Central memory CD8-positive, alpha-beta T cell (primary cell): ENCODE results near the gene TRIM15.
"Not testable (repeated sequence)": the region's sequence is repeated elsewhere in the genome, so short reads cannot be mapped to it uniquely, and the experiment has no call there.

Experiments
- ATAC-seq: fragments of 150-1000 bp; cut with Tn5 transposase; replicated peaks from 2 replicates; pipeline ENCODE4 v1.10.0; 2022; ENCODE audit warnings: mild to moderate bottlenecking, moderate FRiP score, moderate number of reproducible peaks; ENCODE audit not compliant: poor library complexity, severe bottlenecking; ENCODE audit errors: extremely low read depth
- DNase-seq, 2 donors: peaks; one replicate each; pipeline ENCODE4 v3.0.0; 2021; ENCODE audit warnings: low spot score in 2 of 2
- H3K27ac Mint-ChIP-seq: one replicate; pipeline ENCODE4 v1.8.0; 2022; ENCODE audit warnings: low read depth, mild to moderate bottlenecking, moderate library complexity, mixed read lengths
- H3K27me3 Mint-ChIP-seq: one replicate; pipeline ENCODE4 v1.8.0; 2022; ENCODE audit warnings: mixed read lengths
- H3K36me3 Mint-ChIP-seq: one replicate; pipeline ENCODE4 v1.8.0; 2022; ENCODE audit warnings: mild to moderate bottlenecking, moderate library complexity, mixed read lengths; ENCODE audit not compliant: insufficient read depth
- H3K4me1 Mint-ChIP-seq: one replicate; pipeline ENCODE4 v1.8.0; 2022; ENCODE audit warnings: mixed read lengths
- H3K4me3 Mint-ChIP-seq: one replicate; pipeline ENCODE4 v1.8.0; 2022; ENCODE audit warnings: mild to moderate bottlenecking, moderate library complexity, mixed read lengths
- H3K9me3 Mint-ChIP-seq: one replicate; pipeline ENCODE4 v1.8.0; 2022; ENCODE audit warnings: mixed read lengths

The TRIM15 gene

DNA sequence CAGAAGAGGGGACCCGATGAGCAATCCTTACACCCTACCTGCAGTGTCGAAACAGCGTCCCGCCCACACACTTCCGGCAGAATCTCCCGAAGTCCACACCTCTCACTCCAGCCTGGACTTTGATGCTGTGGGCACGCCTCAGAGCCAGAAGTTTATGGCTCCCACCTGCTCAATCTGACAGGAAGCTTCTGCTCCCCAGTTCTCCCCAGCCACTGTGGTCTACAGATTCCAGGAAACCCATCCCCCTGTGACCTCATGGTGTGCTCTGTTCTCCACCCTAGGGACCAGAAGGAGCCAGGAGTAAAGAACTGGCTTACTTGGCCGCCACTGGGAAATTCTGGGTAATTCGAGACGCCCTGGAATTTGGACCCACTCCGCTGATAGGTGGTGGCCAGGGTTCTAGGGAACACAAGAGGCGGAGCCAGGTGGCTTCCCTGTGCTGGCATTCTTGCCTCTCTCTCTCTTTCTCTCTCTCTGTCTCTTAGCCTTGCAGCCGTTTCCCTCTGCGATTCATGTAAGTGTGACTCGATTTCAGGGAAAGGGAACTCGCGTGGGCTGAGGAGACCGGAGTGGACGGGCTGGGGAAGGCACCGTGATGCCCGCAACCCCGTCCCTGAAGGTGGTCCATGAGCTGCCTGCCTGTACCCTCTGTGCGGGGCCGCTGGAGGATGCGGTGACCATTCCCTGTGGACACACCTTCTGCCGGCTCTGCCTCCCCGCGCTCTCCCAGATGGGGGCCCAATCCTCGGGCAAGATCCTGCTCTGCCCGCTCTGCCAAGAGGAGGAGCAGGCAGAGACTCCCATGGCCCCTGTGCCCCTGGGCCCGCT lies at the start of gene TRIM15:
Gene TRIM15 (plus strand): TSS at position 457 of the 828 bp plus-strand sequence. CDS start 139 bp downstream, at position 596.
- DNase-seq (no peak), ATAC-seq (no peak)
- peaks cover 5% of the 10 kb centered on the region for H3K4me1 Mint-ChIP-seq
- H3K27ac Mint-ChIP-seq = no peak within 1 kb of the TSS
- peak within 1 kb of the TSS; percentile 3 for H3K4me3 Mint-ChIP-seq
- H3K9me3 Mint-ChIP-seq = no peaks in the 10 kb centered on the region
- H3K27me3 Mint-ChIP-seq = peaks cover 72% of the 10 kb centered on the region
- peaks cover 2% of the 10 kb centered on the region for H3K36me3 Mint-ChIP-seq

- no peak overlapping the region for H3K27ac Mint-ChIP-seq
- no peak overlapping the region for H3K4me3 Mint-ChIP-seq
- H3K36me3 Mint-ChIP-seq = no peaks in the 10 kb centered on the region
- DNase-seq (no peak), ATAC-seq (no peak)
- H3K27me3 Mint-ChIP-seq = peaks cover 69% of the 10 kb centered on the region
- no peaks in the 10 kb centered on the region for H3K9me3 Mint-ChIP-seq
- H3K4me1 Mint-ChIP-seq = no peaks in the 10 kb centered on the region
Measured at GRCh38 chr6:30113841-30114240, 49.5 kb upstream of the TRIM15 start.

GRCh38 chr6:30116724-30117123 lies 46.6 kb upstream of the TRIM15 start:
- H3K9me3 Mint-ChIP-seq = no peaks in the 10 kb centered on the region
- ATAC-seq (no peak), DNase-seq (no peak)
- H3K4me1 Mint-ChIP-seq = no peaks in the 10 kb centered on the region
- H3K27ac Mint-ChIP-seq = no peak overlapping the region
- no peak overlapping the region for H3K4me3 Mint-ChIP-seq
- peaks cover 69% of the 10 kb centered on the region for H3K27me3 Mint-ChIP-seq
- H3K36me3 Mint-ChIP-seq = no peaks in the 10 kb centered on the region

DNA sequence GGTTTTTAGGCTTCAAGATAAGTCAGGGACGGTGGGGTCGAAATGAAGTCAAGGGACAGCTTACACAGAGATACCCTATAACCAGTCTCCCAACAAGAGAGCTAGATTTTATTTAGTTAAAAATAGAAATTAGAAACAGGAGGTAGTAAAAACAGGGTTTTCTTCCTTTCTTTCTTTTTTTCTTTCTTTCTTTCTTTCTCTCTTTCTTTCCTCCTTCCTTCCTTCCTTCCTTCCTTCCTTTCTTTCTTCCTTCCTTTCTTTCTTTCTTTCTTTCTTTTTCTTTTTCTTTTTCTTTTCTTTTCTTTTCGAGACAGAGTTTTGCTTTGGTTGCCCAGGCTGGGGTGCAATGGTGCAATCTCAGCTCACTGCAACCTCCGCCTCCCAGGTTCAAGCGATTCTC lies 44.7 kb upstream of the TRIM15 start:
- not testable (repeated sequence) for H3K36me3 Mint-ChIP-seq, ATAC-seq, H3K9me3 Mint-ChIP-seq, H3K4me1 Mint-ChIP-seq, H3K4me3 Mint-ChIP-seq, H3K27ac Mint-ChIP-seq, DNase-seq
- peaks cover 70% of the 10 kb centered on the region for H3K27me3 Mint-ChIP-seq

- ATAC-seq (no peak), DNase-seq (no peak)
- Mint-ChIP-seq H3K9me3 (no peaks in the 10 kb centered on the region), H3K4me1 (no peaks in the 10 kb centered on the region), H3K36me3 (no peaks in the 10 kb centered on the region), H3K27ac (no peak overlapping the region), H3K27me3 (peaks cover 88% of the 10 kb centered on the region), H3K4me3 (no peak overlapping the region)
Measured at GRCh38 chr6:30121446-30122366, 41.6 kb upstream of the TRIM15 start.

- Mint-ChIP-seq H3K36me3 (no peaks in the 10 kb centered on the region), H3K27me3 (peaks cover 92% of the 10 kb centered on the region)
Measured at GRCh38 chr6:30122515-30122914, 40.8 kb upstream of the TRIM15 start.

DNA sequence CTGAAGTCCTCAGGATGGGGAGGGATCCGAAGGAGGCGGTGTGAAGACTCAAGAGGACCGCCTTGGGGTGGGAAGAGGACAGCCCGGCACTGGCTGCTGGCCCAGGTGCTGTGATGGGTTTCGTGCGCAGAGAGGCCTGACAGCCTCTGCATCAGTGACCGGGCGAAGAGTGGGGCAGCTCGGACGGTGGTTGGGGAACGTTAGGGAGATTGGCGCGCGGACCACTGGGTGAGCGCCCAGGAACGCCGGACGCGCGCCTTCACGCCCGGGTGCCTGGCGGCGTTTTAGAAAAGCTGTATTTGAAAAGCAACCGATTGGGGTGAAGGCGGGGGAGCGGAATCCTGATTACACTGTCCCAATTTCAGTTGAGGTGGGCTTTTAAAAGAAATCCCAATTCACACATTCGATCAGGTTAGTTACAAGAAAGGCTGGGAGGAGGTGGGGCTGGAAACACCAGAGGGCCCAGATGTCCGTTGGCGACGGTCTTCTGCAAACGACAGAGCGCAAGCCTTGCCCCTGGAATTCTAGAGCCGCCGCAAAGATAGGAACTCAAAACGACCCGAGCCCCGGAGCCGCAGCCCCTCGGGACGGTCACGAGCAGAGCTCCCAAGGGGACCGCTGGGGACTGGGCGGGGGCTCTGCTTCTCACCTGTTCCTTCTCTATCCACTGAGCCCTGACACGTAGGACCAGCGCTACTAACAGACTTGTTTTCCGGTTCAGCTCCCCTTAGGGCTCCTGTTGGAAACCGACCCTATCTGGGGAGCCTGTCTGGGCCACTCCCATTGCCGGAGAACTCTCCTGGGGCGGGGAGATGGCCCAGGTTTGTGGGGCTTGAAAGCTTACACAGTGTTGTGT lies 35.9 kb upstream of the TRIM15 start:
- Mint-ChIP-seq H3K9me3 (no peaks in the 10 kb centered on the region), H3K4me3 (no peak overlapping the region), H3K27me3 (peaks cover 97% of the 10 kb centered on the region), H3K27ac (no peak overlapping the region), H3K4me1 (peaks cover 6% of the 10 kb centered on the region), H3K36me3 (peaks cover 2% of the 10 kb centered on the region)
- DNase-seq (no peak), ATAC-seq (no peak)

More at GRCh38 chr6:30122515-30122914, 40.8 kb upstream of the TRIM15 start:
- no peaks in the 10 kb centered on the region for H3K9me3 Mint-ChIP-seq
- no peak overlapping the region for H3K27ac Mint-ChIP-seq
- ATAC-seq = no peak
- H3K4me1 Mint-ChIP-seq = no peaks in the 10 kb centered on the region
- DNase-seq = no peak
- no peak overlapping the region for H3K4me3 Mint-ChIP-seq

DNA sequence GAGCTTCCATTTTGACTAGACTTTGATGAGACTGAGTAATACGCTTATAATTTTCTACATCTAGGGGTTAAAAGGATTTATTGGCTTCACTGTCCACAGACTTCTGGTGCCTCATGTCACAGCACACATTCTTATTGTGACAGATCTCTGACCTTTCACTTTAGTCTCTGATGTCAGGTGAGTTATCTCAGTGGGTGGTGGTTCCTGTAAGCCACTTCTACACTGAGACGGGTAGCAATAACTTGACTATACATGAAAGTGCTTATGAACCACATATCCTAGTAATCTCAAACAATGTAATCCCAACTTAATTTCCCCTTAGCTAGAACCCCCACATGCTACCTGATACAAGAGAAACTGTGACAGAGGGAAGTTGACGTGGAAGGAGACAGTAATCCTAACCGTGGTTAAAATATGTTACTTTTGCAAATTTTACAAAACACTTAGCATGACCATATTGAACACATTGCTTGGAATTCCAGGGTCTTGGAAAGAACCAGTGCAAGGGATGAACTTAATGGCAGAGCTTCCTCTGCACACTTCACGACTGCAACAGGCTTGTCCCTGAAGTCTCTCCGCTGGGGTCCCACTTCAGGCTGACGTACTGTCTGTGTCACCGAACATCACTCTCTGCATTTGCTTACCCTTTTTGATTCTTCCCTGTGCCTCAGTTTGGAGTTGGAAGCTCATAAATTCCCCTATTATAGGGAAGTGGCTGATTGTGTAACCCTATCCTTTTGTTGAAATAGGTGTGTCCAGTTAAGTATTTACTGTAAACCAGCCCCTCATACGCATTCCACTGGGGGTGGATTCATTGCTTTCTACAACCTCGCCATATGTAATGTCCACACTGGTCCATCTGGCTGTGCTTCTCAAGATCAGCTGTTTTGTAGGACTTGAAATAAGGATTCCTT lies 33.8 kb upstream of the TRIM15 start:
- no peaks in the 10 kb centered on the region for H3K9me3 Mint-ChIP-seq
- H3K27ac Mint-ChIP-seq = no peak overlapping the region
- peaks cover 6% of the 10 kb centered on the region for H3K4me1 Mint-ChIP-seq
- H3K27me3 Mint-ChIP-seq = peaks cover 87% of the 10 kb centered on the region
- ATAC-seq = no peak
- H3K4me3 Mint-ChIP-seq = no peak overlapping the region
- H3K36me3 Mint-ChIP-seq = peaks cover 2% of the 10 kb centered on the region
- no peak for DNase-seq

GRCh38 chr6:30130179-30130679 lies 33.1 kb upstream of the TRIM15 start:
- no peak overlapping the region for H3K4me3 Mint-ChIP-seq
- peaks cover 2% of the 10 kb centered on the region for H3K36me3 Mint-ChIP-seq
- H3K9me3 Mint-ChIP-seq = no peaks in the 10 kb centered on the region
- H3K27me3 Mint-ChIP-seq = peaks cover 84% of the 10 kb centered on the region
- H3K27ac Mint-ChIP-seq = no peak overlapping the region
- ATAC-seq (no peak), DNase-seq (no peak)
- peaks cover 6% of the 10 kb centered on the region for H3K4me1 Mint-ChIP-seq

DNA sequence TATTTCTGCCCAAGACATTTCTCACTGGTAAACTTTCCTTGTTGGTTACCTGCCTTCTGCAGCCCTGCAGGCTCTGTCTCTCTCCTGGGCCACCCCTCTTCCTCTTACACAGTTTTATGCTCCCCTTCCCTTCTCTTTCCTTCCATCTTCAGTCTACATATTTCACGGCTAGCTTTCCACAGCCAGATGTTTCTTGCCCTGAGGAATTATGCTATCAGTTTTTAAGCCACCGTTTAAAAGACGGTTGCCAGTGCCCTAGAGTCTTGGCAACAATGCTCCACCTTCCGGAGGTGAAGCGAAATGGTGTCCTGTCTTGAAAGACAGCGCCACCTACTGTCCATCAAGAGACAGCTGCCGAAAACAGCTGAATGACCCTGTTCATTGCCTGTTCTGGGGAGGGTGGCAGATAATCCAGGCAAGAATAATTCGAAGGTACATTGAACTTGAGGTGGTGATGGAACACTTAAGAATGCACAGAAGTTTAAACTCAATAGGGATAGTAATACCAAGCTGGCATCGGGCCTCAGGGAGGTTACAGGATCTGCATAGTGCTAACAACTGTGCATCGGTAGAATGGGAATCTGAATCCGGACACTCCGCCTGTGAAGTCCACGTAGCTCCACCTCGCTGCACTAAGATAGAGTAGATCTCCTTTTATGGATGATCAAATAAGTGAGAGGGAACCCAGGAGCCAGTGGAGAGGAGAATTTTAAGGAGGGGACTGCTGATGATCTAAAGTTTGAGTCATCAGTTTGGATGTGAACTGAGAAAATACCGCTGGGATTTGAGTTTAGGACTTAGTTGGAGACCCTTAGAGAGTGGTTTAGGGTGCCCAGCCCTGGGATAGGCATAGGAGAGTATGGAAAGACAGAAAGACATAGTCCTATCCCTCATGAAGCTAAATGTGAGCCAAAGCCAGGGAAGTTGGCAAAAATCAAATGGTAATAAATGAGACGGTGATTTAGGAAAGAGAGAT lies 32.2 kb upstream of the TRIM15 start:
- ATAC-seq = peak; percentile 68
- Mint-ChIP-seq H3K4me1 (peaks cover 6% of the 10 kb centered on the region), H3K4me3 (no peak overlapping the region), H3K36me3 (peaks cover 2% of the 10 kb centered on the region), H3K9me3 (no peaks in the 10 kb centered on the region), H3K27me3 (peaks cover 74% of the 10 kb centered on the region), H3K27ac (peak overlapping the region; percentile 10)
- peak; percentile 39 to 54 for DNase-seq
